Activated CD4-positive, CD25-positive, alpha-beta regulatory T cell (primary cell): Measurements from ENCODE around the gene CD48.
A peak's percentile ranks its signal among the peaks of the same experiment; 100 is the strongest.

Experiments used
- DNase-seq, 4 experiments: peaks; one replicate each; lab custom pipeline; 2025; lab: John Stamatoyannopoulos, UW

CD48 gene, protein sequence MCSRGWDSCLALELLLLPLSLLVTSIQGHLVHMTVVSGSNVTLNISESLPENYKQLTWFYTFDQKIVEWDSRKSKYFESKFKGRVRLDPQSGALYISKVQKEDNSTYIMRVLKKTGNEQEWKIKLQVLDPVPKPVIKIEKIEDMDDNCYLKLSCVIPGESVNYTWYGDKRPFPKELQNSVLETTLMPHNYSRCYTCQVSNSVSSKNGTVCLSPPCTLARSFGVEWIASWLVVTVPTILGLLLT

DNA sequence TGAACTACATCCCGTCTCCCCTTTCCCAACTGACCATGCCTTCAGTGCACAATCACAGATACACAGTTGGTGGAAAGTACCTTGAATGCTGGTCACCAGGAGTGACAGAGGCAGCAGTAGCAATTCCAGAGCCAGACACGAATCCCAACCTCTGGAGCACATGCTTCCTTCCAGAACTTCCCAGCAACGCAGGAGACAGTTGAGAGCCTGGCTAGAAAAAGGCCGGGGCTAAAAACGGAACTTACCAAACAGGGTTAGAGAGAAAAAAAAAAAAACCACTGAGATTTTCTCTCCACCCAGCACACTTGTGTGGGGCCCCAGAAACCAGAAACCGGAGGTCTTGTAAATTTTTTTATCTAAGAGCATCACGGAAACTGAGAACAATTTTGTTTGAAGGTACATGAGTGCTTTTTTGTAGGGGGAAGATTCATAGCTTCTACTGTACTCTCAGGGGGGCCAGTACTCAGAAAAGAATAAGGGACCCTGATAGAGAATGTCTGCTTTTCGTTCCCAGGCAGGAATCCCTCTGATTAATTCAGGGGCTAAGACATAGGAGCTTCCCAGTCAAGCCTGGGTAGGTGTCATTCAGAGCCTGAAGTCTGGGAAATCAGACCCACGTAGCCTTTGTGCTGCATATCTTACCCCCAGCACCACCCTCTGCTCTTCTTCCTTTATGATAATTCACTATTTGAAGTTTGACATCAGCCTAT, at the start of gene CD48:
Gene CD48, minus strand, starts transcription at position 221 of the 710 bp plus-strand sequence. Its CDS starts 59 bp downstream, at position 162.
- DNase-seq, result peak in 2 of 4 experiments; percentile 12 to 17

DNA sequence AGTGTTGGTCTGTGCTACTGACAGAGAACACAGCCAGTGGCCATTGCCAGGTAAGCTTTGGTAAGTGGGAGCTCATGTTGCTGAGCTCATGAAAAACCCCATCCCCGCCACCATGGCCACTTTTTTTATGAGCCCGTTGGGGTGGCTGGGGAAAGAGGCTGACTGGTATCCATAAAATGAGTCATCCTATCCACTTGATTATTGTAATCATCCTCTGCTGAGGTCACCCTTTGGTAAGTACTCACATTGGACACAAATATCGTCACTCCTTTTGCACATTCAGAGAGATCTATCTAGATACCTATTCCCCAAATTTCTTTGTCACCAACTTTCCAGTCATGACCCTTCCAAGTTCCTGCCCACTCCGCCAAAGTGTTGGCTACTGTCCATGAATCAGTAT, 49.4 kb upstream of the CD48 start:
- DNase-seq, result no peak

DNA sequence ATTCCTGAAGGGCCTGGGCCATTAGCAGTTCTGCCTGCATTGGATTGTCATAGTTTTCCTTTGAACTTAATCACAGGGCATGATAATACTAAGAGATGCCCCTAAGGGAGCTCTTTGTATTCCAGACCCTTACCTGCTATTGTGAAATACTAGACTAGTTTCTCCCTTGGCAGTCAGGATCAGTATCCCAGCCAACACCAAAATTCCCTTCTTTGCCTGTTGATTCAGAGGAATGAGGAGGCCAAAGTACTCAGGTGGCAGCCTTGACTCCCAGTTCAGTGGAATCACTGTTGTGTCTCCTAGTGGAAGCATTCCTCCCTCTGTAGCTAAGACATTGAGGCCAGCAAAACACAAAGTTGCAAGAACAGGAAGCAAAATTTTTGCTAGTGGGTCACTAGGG, 48.1 kb upstream of the CD48 start:
- DNase-seq, result no peak

DNA sequence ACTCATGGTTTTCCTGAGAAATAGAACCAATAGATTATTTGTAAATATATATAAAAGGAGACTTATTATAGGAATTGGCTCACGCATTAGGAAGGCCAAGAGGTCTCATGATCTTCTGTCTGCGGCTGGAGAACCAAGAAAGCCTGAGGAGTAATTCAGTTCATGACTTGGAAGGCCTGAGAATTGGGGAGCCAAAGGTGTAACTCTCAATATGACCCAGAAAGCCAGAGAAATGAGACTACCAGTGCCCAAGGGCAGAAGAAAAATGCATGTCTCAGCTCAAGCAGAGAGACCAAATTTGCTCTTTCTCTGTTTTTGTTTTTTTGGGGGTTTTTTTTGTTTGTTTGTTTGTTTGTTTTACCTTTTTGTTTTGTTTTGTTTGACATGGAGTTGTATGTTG, 46.9 kb upstream of the CD48 start:
- no peak for DNase-seq

DNA sequence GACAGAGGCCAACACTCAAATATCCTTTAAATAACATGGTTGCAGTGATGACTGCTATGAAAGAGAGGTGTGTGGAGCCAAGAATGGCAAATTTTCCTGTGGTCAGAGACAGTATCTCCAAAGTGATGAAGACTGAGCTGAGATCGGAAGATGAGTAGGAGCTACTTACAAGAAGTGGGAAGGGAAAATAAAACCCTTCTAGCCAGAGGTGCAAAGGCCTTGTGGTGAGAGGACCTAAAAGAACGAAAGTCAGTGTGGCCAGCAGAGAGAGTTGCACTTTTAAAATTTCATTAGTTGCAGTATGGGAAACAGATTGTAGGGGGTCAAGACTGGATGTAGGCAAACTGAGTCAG, 45.2 kb upstream of the CD48 start:
- DNase-seq, result no peak

DNA sequence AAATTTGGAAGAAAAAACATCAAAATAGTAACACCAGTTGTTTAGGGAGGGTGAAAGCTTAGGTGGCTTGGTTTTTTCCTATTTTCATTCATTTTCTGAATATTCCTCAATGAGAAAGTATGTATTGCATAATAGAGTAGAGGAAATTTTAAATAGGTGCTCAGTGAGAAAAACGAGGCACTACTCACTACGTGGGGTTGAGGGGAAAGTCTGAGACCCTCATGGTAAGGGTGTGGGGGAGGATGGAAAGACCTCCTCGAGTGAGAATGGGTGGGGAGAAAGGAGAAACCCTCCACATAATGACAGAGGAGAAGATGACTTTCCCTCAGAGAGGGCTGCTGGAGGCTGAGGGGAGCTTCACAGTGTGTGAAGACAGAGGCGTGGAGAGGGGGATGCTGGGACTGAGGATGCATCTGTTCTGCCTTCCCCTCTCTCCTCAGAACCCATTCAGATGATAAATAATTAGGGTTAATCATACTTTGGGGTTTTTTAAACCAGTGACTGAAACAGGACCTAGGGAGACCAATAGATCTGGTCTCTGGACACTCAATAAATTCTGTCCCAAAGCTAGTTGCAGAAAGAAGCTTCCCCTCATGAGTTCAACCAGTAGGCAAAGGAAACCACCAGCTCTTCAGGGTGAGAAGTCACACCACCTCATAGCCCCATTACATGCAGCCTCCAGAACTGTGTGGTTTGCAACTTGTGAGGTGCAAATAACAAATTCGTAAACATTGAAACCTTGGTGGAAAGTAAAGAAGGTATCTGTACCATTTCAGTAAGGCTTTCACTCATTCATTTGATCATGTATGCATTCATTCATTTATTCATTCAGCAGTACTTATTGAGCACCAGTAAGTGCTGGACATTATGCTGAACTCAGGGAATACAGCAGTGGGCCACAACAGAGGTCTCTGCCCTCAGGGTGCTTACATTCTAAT, 44.6 kb upstream of the CD48 start:
- DNase-seq, result no peak

DNA sequence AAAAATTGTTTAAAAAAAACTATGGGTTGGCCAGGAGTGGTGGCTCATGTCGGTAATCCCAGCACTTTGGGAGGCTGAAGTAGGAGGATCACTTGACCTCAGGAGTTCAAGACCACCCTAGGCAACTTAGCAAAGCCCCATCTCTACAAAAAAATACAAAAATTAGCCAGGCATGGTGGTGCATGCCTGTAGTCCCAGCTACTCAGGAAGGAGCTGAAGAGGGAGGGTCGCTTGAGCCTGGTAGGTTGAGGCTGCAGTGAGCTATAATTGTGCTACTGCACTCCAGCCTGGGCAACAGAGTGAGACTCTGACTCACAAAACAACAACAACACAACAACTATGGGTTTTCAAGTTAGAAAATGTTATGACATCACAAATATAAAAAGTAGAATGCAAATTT, 43.8 kb upstream of the CD48 start:
- no peak for DNase-seq

DNA sequence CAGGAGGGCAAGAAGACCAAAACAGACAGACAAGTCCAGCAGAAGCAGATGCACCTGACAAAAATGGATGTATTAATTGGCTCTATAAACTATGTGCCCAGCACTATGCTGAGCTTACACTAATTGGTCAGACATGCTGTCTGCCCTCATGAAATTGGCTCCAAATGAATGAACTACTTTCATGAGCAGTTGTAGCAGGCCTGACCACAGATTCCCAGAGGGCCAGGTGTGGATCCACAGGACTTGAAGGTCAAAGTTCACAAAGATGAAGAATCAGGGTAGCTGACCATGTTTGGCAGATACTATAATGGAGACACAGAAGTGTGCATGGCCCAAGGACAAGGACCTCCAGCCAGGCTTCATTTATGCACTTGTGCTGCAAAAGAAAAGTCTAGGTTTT, 42.0 kb upstream of the CD48 start:
- DNase-seq, result no peak

DNA sequence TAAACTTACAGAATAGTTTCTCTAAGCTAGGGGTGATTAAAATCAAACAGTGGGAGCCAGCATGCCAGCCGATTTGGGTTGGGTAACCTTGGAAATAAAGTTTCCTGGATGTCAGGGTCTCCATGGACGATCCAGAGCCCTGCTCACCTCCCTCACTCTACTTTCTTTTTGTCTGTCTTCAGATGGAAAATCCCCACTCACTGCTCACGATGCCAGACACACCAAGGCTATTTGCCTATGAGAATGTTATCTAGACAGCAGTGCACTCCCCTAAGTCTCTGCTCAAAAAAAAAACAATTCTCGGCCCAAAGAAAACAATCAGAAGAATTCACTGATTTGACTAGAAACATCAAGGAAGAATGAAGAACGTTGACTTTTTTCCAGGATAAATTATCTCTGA, 41.3 kb upstream of the CD48 start:
- DNase-seq, result no peak

DNA sequence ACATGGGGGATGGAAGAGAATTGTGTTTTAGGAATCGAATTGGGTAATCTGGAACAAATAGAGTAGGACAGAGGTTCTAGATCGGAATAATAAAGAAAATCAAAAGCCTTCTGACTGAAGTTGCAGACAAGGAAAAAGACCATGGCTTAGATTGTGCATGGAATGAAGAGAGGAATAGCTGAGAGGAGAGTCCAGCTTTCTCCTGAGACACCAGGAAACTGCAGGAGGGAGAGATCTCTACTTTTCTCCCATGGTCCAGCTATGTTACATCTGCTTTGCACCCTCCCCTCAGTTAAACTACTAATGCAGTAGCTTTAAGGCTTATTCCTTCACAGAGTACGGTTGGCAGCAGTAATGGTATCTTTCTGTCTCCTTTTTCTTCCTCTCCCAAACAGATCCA, 40.8 kb upstream of the CD48 start:
- DNase-seq, result no peak

DNA sequence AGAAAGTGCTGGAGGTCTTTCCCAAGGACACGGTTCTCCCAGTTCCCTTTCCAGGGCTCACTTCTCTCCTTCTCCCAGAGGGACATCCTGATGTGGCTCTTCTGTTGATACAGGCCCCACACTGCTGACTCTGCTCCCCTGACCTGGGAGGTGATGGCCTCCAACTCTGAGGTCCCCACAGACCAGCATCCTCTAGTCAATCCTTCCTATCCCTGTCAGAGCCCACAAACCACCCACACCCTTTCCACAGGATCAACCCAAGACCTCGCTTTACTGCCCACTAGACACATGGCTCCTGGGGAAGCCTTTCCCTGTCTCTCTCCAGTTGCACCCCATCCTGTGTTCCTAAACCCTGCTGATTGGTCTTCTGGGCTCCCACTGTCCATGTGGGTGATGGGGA, 39.0 kb upstream of the CD48 start:
- no peak for DNase-seq

DNA sequence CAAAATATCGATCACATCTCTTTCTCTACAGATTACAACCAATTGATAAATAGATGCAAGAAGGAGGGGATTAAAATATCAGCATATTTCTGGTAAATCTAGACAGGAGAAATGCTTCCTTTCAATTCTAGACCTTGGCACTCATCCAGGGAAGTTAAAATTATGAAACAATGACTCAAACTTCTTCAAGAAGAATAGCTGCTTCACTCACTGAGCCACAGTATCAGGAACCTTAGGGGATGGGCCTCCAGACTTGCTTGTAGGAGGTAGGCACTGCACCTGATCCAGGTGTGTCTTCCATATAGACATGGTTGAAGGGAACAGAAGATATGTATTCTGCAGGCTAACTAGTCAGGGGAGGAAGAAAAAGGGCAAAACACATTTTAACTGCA, 37.3 kb upstream of the CD48 start:
- no peak for DNase-seq

DNA sequence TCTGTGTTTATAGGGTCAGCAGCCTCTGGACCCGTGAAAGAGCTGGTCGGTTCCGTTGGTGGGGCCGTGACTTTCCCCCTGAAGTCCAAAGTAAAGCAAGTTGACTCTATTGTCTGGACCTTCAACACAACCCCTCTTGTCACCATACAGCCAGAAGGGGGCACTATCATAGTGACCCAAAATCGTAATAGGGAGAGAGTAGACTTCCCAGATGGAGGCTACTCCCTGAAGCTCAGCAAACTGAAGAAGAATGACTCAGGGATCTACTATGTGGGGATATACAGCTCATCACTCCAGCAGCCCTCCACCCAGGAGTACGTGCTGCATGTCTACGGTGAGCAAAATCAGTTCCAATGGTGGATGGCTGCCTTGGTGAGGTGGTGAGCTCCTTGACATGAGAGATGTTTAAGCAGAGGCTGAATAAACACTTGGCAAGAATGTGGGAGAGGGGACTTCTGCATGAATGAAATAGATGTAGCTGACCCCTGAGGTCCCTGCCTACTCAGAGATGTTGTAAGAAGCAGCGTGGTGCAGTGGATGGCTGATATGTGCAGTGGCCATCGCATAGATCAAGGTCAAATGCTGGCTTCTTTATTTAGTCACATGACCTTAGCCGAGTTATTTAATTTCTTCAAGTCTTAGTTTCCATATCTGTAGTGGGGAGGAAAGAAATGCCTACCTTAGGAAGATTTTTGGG, 36.7 kb upstream of the CD48 start:
- DNase-seq, result no peak

DNA sequence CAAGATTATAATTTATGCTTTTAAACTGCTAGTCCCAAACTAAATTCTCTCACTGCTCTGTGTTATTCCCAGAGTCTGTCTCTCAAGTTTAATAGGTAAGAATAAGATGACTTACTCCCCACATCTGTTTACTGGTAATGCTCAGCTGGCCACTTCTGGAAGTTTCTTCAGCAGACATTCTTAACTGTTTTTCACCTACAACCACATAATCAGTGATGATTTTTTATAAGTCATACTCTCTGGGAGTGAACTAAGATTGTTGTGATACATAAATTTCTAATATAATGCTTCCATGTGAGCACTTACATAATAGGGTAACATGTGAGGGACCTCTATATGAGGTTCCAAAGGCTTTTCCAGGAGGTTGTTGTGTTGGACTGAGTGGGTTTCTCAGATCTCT, 36.1 kb upstream of the CD48 start:
- DNase-seq, result no peak

DNA sequence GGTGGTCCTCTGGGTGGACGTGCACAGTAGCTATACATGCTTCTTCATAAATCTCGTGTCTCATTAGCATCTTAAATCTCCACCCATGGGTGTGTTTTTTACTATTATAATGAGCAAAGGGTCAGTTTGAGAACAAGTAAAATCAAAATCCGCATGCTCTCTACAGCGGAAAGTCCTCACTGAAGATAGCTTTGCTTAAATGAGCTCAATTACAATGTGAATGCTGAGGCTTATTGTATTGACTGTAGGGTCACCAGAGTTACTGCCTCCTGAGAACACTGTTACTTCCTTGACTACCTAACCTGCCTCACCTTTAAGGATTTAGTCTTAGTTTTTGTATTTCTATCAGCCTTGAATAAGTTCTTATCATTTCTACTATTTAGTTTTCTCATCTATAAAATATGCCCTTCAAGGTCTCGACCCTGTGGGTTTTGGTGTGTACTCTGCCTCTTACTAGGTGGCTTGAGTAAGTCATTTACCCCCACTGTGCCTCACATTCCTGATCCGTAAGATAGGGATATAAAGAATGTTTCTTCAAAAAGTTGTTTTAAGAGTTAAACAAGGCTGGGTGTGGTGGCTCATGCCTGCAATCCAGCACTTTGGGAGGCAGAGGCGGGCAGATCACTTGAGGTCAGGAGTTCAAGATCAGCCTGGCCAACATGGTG, 35.3 kb upstream of the CD48 start:
- no peak for DNase-seq

DNA sequence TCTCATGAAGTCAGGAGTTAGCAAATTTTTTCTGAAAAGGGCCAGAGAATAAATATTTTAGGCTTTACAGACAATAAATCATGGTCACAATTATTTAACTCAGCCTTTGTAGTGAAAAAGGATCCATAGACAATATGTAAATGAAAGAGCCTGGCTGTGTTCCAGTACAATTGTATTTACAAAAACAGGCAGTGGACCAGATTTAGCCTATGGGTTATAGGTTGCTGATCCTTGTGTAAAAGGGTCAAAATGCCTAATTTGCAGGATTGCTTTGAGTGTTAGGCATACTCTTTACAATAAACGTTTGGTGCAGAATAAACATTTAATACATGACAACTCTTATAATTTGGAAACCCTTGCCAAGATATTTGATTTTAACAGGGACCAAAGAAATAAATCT, 33.9 kb upstream of the CD48 start:
- DNase-seq, result no peak

DNA sequence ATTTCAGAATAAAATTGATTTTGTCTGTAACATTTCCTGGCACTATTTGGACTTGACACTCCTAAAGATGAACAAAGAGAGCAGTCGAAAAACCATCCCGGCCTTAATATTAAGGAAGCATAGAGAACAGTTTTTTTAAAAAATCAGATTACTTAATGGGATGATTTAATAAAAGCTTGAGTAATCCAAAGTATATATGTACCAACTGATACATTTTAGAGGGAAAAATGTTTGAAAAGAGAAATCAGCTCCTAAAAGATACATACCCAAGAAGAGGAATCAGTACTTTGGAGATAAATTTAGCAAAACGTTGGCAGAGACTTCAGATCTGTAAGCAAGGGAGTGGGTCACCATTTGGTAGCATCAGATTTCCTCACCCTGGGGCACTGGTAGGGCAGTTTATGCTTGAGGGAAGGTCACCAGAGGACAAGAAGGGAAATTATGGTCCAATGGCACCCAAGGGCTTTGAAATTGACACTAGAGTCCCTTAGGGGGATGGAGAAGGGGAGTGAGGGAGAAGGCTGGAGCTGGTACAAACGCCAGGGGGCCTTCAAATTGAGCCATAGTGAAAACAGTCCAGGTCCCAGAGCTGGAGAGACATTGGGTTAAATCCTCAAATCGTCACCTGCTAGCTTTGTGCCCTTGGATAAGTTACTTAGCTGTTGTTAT, 33.4 kb upstream of the CD48 start:
- no peak for DNase-seq

DNA sequence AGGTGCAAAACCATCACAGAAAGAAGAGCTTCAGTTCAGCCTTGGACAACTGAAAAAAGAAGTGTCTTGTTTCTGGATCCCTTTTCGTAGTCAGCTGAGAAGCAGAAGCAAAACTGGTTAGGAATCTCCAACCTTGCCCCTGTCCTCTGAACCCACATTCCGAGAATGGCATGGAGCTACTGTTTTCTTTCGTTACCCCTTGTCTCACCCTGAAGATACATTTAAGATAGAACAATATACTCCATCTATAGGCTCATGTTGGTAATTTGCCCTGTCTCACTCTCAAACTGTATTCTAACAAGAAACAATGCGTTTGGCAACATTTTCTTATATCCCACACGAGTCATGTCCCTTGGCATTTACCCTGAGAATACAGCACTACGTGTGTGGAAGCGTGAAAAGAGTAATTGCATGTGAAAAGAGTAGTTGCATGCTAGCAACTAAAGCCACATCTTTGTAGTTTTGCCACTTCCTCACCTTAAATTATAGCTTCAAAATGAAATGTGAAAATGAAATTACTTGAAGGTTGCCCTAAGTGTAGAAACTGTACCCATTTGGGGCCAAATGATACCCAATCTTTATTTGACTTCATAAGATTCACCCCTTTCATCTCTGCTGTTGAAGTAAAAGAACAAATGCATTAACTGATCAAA, 32.7 kb upstream of the CD48 start:
- DNase-seq, result no peak

DNA sequence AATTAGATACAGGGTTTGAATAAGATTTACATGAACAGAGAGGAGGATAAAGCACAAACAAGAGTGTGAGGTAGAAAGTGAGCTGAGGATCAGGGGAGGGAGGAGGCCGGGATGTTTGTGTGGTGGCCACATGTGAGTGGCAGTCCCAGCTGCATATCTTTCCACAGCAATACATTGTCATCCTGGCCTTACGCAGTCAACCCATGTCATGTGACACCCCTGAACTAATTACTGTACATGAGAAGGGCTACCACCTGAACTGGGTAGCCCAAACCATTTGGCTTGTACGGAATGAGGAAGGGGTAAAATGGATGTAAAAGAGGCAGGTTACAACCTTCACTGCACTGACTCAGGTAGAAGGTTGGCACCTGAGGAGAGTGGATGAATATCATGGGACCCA, 31.6 kb upstream of the CD48 start:
- no peak for DNase-seq

DNA sequence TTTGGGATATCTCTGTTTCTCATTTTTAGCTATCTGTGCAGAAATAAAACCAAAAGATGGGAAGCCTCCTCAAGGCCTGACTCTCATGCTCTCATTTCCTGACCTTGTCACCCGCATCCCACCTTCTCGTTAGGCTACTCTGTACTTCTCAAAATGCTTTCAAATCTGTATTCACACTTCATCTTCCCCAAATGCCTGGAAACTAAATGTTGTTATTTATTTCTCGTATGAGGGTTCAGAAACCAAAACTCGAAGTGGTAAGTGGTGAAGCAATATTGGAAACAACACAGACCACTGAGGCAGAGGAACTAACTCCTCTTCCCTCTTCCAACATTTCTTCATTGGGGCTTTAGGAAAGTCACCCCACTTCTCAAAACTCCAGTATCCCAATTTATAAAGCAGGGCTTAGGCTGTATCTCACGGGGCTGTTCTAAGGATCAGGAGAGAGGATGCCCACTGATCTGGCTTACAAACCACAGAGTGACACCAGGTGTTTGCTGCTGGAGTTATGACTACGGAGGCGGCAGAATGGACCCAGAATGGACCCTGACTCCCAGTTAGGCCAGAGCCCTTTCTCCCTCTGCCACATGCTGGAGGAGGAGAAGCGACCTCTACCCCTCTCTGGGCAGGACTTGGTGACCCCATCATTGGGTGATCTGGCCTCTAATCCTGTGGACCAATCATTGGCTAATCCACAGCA, 31.0 kb upstream of the CD48 start:
- DNase-seq, result no peak
